Neuronal stem cell (in vitro differentiated cells): ENCODE data around the gene AGA.

Source experiments
- DNase-seq: peaks from one replicate; pipeline ENCODE4 v3.0.0-alpha.2; 2013; ENCODE audit warnings: low spot score
- H2AFZ ChIP-seq: one replicate; pipeline ENCODE4 v1.6.1; 2013; ENCODE audit warnings: mild to moderate bottlenecking, low read length, inconsistent platforms
- H2AK5ac ChIP-seq: 2 replicates; pipeline ENCODE4 v1.6.1; 2013; ENCODE audit warnings: low read depth, mild to moderate bottlenecking, inconsistent platforms, low read length, moderate library complexity, mixed read lengths
- H2BK120ac ChIP-seq: 2 replicates; pipeline ENCODE4 v1.6.1; 2013; ENCODE audit warnings: low read depth, mild to moderate bottlenecking, inconsistent platforms, low read length, moderate library complexity, mixed read lengths
- H2BK12ac ChIP-seq: one replicate; pipeline ENCODE4 v1.6.1; 2013; ENCODE audit warnings: low read length, inconsistent platforms
- H2BK15ac ChIP-seq: 2 replicates; pipeline ENCODE4 v1.6.1; 2013; ENCODE audit warnings: mild to moderate bottlenecking, low read length, inconsistent platforms, mixed read lengths
- H2BK5ac ChIP-seq: one replicate; pipeline ENCODE4 v1.6.1; 2013; ENCODE audit warnings: inconsistent platforms, mild to moderate bottlenecking, low read length, moderate library complexity
- H3K14ac ChIP-seq: one replicate; pipeline ENCODE4 v1.6.1; 2013; ENCODE audit warnings: low read length, inconsistent platforms
- H3K18ac ChIP-seq: 2 replicates; pipeline ENCODE4 v1.6.1; 2013; ENCODE audit warnings: low read length, inconsistent platforms
- H3K23ac ChIP-seq: 2 replicates; pipeline ENCODE4 v1.6.1; 2013; ENCODE audit warnings: low read depth, mild to moderate bottlenecking, mixed read lengths, low read length, inconsistent platforms; ENCODE audit not compliant: poor library complexity
- H3K27ac ChIP-seq: replicated peaks from 3 replicates; pipeline ENCODE4 v1.5.1; 2013; ENCODE audit warnings: low read length, inconsistent platforms
- H3K27me3 ChIP-seq, 3 experiments: 2 replicates each; pipeline ENCODE4 v1.6.1; 2013; ENCODE audit warnings: low read length in 3 of 3, mild to moderate bottlenecking in 2 of 3, inconsistent platforms in 1 of 3, low read depth in 1 of 3, mixed read lengths in 1 of 3, moderate library complexity in 1 of 3; ENCODE audit not compliant: control insufficient read depth in 3 of 3, insufficient read depth in 3 of 3
- H3K36me3 ChIP-seq, 2 donors: replicated peaks in 1 of 2; 2 replicates each; pipeline ENCODE4 v1.6.1; 2013; ENCODE audit warnings: low read length in 2 of 2; ENCODE audit not compliant: control insufficient read depth in 2 of 2, insufficient read depth in 2 of 2
- H3K4ac ChIP-seq: 2 replicates; pipeline ENCODE4 v1.6.1; 2013; ENCODE audit warnings: inconsistent platforms, mild to moderate bottlenecking, low read length, moderate library complexity
- H3K4me1 ChIP-seq, 2 donors: 1 replicate in 1 of 2; 2 replicates in 1 of 2; pipeline ENCODE4 v1.6.1; 2013; ENCODE audit warnings: low read length in 2 of 2, low read depth in 1 of 2; ENCODE audit not compliant: control insufficient read depth in 2 of 2, insufficient read depth in 1 of 2
- H3K4me2 ChIP-seq: one replicate; pipeline ENCODE4 v1.6.1; 2013; ENCODE audit warnings: mild to moderate bottlenecking, low read length, inconsistent platforms; ENCODE audit not compliant: insufficient read depth, poor library complexity, severe bottlenecking
- H3K4me3 ChIP-seq, 2 donors: 2 replicates each; pipeline ENCODE4 v1.5.1; 2013; ENCODE audit warnings: low read length in 2 of 2, mild to moderate bottlenecking in 2 of 2, inconsistent platforms in 1 of 2, moderate library complexity in 1 of 2
- H3K79me1 ChIP-seq: one replicate; pipeline ENCODE4 v1.6.1; 2013; ENCODE audit warnings: low read depth, mild to moderate bottlenecking, inconsistent platforms, low read length, moderate library complexity
- H3K9ac ChIP-seq: one replicate; pipeline ENCODE4 v1.6.1; 2013; ENCODE audit warnings: mild to moderate bottlenecking, low read depth, low read length, inconsistent platforms; ENCODE audit not compliant: poor library complexity
- H3K9me3 ChIP-seq, 2 donors: replicated peaks in 1 of 2; 2 replicates each; pipeline versions ENCODE3 to v1.6.1; 2013; ENCODE audit warnings: low read length in 2 of 2, mild to moderate bottlenecking in 2 of 2, inconsistent platforms in 1 of 2, low read depth in 1 of 2, mixed read lengths in 1 of 2, moderate library complexity in 1 of 2; ENCODE audit not compliant: control insufficient read depth in 2 of 2, insufficient read depth in 1 of 2
- H4K8ac ChIP-seq: one replicate; pipeline ENCODE4 v1.6.1; 2013; ENCODE audit warnings: low read depth, mild to moderate bottlenecking, inconsistent platforms, low read length, moderate library complexity
- H4K91ac ChIP-seq: one replicate; pipeline ENCODE4 v1.6.1; 2013; ENCODE audit warnings: low read length, low read depth, mild to moderate bottlenecking, inconsistent platforms; ENCODE audit not compliant: poor library complexity
- WGBS, 2 donors: extraction: QIAGEN DNeasy Blood & Tissue Kit; methylation state at CpG; one replicate each; pipeline ENCODE4 v1.1.7; 2013; ENCODE audit warnings: missing lambda C conversion rate in 2 of 2, mixed read lengths in 1 of 2; ENCODE audit not compliant: insufficient read length in 2 of 2, insufficient replicate concordance in 1 of 2; ENCODE audit errors: extremely low coverage in 2 of 2; 5-methylcytosine and 5-hydroxymethylcytosine counted together

Gene AGA

GRCh38 chr4:177478496-177478895, 36.3 kb upstream of the AGA start:
- Histone ChIP-seq H3K27me3 (no peaks in the 10 kb centered on the region), H4K8ac (no peak overlapping the region), H3K9me3 (no peaks in the 10 kb centered on the region), H3K18ac (no peak overlapping the region), H3K4me2 (no peak overlapping the region), H3K14ac (no peak overlapping the region), H2BK5ac (no peak overlapping the region), H2AFZ (no peak overlapping the region), H3K4ac (no peak overlapping the region), H2BK15ac (no peak overlapping the region), H3K27ac (no peak overlapping the region), H2AK5ac (no peak overlapping the region), H3K4me1 (no peaks in the 10 kb centered on the region), H2BK12ac (no peak overlapping the region), H3K9ac (no peak overlapping the region), H3K23ac (no peak overlapping the region), H3K4me3 (no peak overlapping the region), H3K36me3 (no peaks in the 10 kb centered on the region), H3K79me1 (no peaks in the 10 kb centered on the region), H4K91ac (no peak overlapping the region), H2BK120ac (no peak overlapping the region)
- WGBS, 2 donors, result no CpG with 5 or more reads among the region's 2 CpGs
- no peak for DNase-seq

- Histone ChIP-seq H3K27me3 (no peaks in the 10 kb centered on the region), H3K4me3 (no peak overlapping the region), H2BK5ac (no peak overlapping the region), H3K36me3 (no peaks in the 10 kb centered on the region), H3K4ac (no peak overlapping the region), H2BK15ac (no peak overlapping the region), H2BK120ac (no peak overlapping the region), H2BK12ac (no peak overlapping the region), H3K14ac (no peak overlapping the region), H2AK5ac (no peak overlapping the region), H4K91ac (no peak overlapping the region), H3K9ac (no peak overlapping the region), H3K4me2 (no peak overlapping the region), H3K4me1 (no peaks in the 10 kb centered on the region), H3K9me3 (peaks cover 0 to 2% of the 10 kb centered on the region in 2 donors), H2AFZ (no peak overlapping the region), H3K27ac (no peak overlapping the region), H4K8ac (no peak overlapping the region), H3K18ac (no peak overlapping the region), H3K79me1 (no peaks in the 10 kb centered on the region), H3K23ac (no peak overlapping the region)
- DNase-seq, result no peak
- WGBS, 2 donors, result no CpG with 5 or more reads among the region's 1 CpG
These were observed 31.8 kb upstream of the AGA start for GRCh38 chr4:177473991-177474390.

DNA sequence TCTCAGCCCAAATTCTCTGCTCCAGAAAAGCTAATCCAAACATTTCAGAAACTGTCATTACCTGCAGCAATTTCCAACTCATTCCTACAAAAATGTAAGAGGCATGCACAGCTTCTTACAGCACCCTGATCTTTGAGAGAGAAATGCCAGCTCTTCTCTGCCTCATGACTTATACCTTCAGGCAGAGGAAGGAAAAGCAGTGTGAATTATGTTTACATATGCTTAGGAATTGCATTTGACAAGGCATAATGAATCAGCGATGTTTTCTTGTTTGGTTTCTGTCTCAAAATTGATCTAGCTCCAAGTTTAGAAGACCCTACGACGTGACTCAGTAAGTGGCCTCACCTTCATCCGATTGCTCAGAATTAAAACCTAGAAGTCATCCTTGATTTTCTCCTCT, 21.8 kb upstream of the AGA start:
- Histone ChIP-seq H3K27me3 (no peaks in the 10 kb centered on the region), H3K9ac (no peak overlapping the region), H3K27ac (no peak overlapping the region), H2BK5ac (no peak overlapping the region), H3K4me2 (no peak overlapping the region), H3K18ac (no peak overlapping the region), H3K23ac (no peak overlapping the region), H2AFZ (no peak overlapping the region), H3K4ac (no peak overlapping the region), H4K91ac (no peak overlapping the region), H3K4me1 (no peaks in the 10 kb centered on the region), H3K36me3 (no peaks in the 10 kb centered on the region), H2BK120ac (no peak overlapping the region), H3K14ac (no peak overlapping the region), H4K8ac (no peak overlapping the region), H2BK12ac (no peak overlapping the region), H3K79me1 (no peaks in the 10 kb centered on the region), H3K4me3 (no peak overlapping the region), H3K9me3 (no peaks in the 10 kb centered on the region), H2AK5ac (no peak overlapping the region), H2BK15ac (no peak overlapping the region)
- no peak for DNase-seq
- no CpG with 5 or more reads among the region's 4 CpGs for WGBS, 2 donors

DNA sequence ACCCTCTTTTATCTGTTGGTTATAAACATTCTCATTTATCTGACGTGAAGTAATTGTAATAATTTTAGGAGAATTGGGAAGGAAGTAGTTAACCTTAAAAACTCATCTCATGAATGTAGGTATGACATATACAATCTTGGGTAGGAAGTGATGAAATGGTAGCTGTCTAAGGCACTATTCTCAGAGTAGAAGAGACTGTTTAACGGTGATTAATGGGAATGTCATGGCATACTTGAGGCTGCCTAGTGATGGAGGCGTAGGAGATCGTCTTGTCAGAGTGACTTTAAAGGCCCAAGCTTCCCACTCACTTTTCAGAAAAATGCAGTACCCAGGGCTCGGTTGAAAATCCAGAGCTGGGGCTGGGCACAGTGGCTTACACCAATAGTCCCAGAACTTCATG, 19.4 kb upstream of the AGA start:
- H3K4me1 ChIP-seq, result no peaks in the 10 kb centered on the region
- no peak overlapping the region for H2BK15ac ChIP-seq
- no peak for DNase-seq
- no peak overlapping the region for H4K8ac ChIP-seq
- no peak overlapping the region for H2BK120ac ChIP-seq
- no peak overlapping the region for H3K4me3 ChIP-seq
- H2AK5ac ChIP-seq, result no peak overlapping the region
- H3K23ac ChIP-seq, result no peak overlapping the region
- H3K27me3 ChIP-seq, result no peaks in the 10 kb centered on the region
- no CpG with 5 or more reads among the region's 5 CpGs for WGBS, 2 donors
- no peak overlapping the region for H3K4ac ChIP-seq
- no peak overlapping the region for H3K18ac ChIP-seq
- H3K79me1 ChIP-seq, result no peaks in the 10 kb centered on the region
- no peak overlapping the region for H2AFZ ChIP-seq
- no peak overlapping the region for H2BK12ac ChIP-seq
- no peak overlapping the region for H4K91ac ChIP-seq
- no peak overlapping the region for H3K9ac ChIP-seq
- H3K9me3 ChIP-seq, result no peaks in the 10 kb centered on the region
- no peak overlapping the region for H3K14ac ChIP-seq
- no peak overlapping the region for H3K27ac ChIP-seq
- H3K36me3 ChIP-seq, result no peaks in the 10 kb centered on the region
- H3K4me2 ChIP-seq, result no peak overlapping the region
- no peak overlapping the region for H2BK5ac ChIP-seq
